Right renal pelvis (tissue), 4 donors: ENCODE data around the gene MAN1B1. TPM values are rescaled to one million over a fixed set of nuclear protein-coding genes. Genes with fewer than 3 reads are reported as not detected.

Source experiments
- DNase-seq, 4 donors: peaks; one replicate each; pipeline ENCODE4 v3.0.0-alpha.2; 2013; ENCODE audit warnings: low read depth in 4 of 4, low spot score in 3 of 4, missing footprints in 1 of 4
- polyA plus RNA-seq, 4 donors: library from polyadenylated mRNA; unstranded; fragments of 120-200 nt; gene quantifications; one replicate each; pipeline ENCODE4 v1.2.1, GENCODE V29; 2013; ENCODE audit not compliant: insufficient read length in 4 of 4

MAN1B1 gene
- polyA plus RNA-seq, 4 donors: 46.4 to 62.2 (median 53.4) TPM

DNA sequence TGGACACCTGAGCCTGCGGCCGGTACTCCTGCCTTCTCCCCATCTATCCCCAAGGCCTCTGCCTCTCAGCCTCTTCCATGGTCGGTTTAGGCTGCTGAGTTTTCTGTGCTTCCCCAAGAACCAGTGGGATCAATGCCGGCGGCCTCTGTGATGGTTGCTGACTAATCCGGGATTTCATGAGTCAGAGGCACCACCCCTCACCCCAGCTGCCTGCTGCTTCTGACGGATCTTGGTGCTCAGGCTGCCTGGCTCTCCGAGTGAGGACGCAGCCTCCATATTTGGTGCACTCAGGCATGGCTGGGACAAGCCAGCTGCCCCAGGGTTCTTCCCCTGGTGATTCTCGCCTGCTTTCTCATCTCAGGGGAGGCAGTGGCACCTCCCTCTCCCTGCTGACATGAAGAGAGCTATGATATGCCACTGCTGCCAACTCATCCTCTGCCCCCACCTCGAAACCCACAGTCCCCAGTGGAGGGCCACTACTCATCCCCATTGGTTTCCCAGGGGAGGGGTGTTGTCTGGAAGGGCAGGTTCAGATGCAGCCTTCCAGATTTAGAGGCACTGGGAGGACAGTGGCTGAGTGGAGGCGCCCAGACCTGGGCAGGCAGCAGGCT lies 3.3 kb upstream of the MAN1B1 start:
- no peak for DNase-seq

DNA sequence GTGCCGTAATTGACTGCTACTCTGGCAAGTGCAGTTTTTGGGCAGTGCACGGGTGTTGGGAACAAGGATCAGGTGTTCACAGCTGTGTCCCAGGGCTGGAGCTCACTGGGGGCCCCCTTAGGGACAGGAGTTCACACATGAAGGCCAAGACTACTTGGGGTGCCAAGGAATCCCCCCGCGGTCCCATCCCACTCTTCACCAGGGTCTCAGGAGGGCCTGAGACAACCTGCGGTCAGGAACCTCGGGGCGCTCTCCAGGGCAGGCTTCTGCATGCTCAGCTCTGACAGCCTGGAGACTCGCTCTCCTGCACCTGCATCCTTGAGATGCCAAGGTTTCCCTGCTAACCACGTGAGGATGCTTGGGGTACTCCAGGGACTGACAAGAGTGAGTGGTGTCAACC lies 2.3 kb upstream of the MAN1B1 start:
- no peak for DNase-seq

DNA sequence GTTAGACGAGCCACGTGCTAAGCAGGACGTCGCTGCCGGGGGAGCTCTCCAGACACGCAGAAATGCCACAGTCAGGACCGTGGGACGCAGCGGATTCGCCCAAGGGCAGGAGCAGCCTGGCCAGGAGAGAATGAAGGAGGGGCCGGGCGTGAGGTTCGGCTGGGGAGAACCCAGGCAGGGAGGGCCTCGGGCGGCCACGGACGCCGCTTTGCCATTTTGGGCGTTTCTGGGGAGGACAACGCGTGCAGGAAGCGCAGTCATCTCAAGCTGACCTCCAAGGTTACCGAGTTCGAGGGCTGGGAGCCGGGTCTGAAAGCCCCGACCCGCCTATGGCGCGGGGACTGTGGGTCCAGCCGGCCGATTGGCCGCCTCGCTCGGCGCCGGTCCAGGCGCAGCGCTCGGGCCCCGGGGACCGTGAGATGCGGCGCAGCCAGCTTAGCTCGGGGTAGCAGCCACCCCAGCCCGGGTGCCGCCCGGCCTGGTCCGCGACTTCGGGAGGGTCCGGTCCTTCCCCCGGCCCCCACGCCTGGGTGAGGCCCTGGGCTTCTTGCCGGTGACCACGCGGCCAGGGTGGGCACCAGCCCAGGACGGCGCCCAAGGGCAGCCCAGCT lies 760 bp upstream of the MAN1B1 start:
- no peak for DNase-seq

DNA sequence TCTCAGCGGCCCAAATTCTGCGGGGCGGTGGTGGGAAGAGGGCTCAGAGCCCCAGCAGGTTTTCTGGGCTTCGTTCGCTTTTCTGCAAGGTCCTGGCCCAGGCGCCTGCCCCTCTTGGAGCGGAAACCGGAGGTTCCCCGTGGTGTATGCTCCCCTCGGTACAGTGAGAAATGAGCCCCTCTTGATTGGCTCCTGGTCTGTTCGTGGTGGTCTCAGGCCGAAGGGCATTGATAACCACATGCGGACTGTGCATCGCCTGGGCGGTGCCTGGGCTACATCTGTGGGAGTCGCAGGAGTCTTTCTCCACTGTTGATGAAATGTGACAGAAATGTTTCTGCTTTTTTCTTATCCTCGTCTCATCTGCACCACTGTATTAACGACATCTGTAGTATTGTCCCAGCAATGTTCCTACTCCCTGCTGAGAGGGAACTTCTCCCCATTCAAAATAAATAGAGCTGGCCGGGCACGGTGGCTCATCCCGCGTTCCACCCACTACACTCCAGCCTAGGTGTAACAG lies 682 bp downstream of the MAN1B1 start:
- DNase-seq: no peak

DNA sequence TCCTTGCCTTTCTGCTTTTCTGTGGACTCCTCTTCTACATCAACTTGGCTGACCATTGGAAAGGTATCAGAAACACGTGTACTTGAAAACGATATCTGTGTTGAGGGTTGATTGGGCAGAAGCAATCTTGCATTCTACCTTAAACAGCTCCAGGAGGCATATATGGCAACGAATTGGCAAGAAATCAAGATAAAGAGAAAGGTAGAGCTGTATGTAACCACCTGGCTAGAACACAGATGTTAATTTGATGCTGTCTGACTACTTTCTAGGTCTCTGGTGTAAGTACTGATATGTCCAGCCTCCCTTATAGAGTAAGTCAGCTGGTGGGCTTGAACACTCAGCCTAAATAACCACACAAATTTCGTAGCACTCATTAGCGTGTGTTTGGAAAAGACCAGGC lies 1.3 kb downstream of the MAN1B1 start:
- DNase-seq: no peak

DNA sequence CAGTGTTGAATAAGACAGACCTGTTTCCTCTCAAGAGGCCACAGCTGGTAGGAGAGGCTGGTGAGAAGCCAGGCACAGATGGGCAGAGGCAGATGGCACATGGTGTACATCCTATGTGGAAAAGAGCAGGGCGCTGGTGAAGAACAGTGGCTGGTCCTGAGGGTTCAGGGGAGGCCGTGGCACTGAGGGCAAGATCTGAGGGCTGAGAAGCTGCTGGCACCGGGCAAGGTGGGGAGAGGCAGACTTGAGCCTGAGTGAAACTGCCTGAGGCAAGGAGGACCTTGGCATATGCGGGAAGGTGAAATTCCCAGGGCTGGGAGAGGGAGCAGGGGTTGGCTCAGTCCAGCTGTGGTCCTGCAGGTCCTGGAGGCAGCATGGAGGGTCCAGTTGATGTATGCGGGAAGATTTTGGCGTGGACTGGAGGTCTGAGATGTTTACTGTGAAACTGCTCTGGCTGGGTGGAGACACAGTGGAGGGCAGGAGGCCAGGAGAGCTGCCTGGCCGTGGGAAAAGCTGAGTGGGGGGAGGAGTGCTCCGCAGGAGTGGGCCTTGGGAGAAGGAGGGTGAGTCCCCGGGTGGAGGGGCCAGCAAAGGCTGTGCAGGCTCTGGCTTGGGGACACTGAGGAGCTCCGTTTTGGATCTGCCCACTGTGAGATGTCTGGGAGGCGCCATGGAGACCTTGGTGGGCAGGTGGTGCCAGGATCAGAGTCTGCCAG lies 2.6 kb downstream of the MAN1B1 start:
- DNase-seq: no peak

DNA sequence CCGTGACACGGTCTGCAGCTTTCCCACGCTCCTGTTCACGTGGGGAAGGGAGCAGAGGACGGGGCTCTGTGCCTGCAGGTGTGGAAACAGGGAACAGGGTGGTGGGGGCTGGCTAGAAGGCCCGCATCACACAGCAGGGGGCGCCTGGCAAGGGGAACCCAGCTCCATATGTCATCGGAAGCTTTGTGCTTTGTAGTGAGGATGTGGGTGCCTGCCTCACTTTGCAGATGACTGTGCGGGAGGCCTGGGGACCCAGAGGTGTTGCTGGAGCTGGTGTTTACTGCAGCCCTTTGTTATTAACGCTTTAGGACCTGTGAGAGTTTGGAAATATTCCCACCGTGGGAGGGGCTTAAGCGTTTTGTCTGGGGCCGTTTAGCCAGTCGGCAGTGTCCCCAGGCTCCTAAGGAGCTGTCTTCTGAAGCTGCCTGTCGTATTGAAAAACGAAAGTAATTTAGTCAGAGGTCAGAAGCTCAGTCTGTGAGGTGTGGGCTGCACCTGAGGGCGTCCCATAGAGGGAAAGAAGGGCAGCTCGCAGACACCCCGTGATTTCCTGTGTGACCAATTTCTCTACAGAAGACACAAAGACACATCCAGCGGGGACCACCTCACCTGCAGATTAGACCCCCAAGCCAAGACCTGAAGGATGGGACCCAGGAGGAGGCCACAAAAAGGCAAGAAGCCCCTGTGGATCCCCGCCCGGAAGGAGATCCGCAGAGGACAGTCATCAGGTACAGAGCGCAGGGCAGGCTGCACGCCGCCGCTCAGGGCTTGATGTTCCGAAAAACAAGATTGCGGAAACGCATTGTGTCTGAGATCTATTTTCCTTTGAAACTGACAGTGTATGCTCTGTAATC lies 9.1 kb downstream of the MAN1B1 start:
- no peak for DNase-seq

DNA sequence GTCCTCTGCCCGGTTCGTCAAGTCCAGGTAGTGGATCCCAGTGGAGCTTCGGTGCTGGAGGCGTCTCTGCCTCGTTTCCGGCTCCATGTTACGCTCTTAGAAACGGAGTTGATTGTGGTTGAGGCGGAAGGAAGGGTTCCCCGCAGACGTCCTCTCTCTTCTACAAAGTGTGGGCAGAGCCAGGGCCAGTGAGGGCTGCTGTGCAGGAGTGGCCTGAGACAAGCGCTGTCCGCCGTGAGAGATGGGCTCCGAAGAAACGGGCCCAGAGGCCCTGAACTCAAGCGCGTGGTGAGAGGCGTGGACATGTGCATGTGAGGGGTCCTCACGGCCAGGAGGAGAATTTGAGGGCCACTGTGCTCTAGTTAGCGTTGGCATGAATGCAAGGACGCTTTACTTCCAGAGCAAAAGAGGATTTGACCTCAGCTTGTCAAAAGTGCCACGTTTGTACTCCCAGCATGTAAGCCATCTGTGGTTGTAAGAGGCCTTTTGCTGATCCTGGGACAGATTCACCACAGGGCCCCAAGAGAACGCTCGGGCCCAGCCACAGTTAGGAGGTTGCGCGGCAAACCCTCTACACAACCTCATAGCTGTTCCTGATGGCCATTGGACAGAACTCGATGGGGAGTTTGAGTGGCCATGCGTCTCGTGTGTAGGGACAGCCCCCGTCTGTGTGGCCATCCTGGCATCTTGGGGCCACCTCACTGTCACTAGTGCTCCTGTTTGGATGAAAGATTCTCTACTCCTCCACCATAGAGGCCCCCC lies 10.2 kb downstream of the MAN1B1 start:
- DNase-seq: no peak

DNA sequence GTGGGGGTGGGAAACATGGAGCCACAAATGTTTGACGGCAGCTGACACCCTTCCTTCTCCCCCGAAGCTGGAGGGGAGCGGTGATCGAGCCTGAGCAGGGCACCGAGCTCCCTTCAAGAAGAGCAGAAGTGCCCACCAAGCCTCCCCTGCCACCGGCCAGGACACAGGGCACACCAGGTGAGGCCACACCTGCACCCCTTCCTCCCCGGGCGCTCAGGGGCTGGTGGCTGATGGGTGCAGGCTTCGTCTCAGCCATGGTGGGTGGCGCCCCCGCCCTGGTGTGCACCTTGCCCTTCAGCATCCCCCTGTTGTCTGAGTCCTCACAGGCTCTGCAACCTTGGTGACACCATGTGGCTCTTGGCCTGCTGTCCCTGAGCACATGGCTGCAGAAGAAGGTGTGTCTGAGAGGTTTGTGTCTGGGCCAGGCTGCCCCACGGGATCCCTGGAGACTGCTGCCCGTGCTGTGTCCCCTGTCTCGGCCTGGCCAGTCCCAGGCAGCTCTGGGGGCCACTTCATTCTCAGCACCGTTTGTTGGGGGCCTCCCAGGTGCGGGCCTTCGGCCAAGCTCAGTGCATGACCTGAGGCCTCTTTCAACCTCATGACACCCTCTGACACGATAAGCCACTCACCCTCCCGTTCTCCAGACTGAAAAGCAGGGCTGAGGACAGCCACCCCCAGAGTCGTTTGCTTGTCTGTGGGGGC lies 11.1 kb downstream of the MAN1B1 start:
- no peak for DNase-seq

DNA sequence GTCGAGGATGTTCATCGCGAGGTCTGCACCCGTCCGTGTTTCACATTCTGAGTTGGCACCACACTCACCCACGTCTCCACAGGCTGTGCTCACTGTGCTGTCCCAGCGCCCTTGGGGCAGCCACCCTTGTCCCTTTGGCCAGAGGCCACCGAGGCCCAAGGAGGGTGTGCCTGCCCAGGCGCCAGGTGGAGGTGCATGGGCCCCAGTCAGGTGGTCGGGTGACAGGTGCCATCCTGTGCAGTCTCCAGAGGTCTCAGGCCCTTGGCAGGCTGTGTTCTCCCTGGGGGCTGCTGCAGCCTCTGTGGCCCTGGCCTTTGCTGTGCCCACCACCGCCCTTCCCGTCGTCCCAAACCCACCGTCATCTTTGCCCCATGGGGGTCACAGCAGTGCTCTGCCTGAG lies 12.4 kb downstream of the MAN1B1 start:
- no peak for DNase-seq

DNA sequence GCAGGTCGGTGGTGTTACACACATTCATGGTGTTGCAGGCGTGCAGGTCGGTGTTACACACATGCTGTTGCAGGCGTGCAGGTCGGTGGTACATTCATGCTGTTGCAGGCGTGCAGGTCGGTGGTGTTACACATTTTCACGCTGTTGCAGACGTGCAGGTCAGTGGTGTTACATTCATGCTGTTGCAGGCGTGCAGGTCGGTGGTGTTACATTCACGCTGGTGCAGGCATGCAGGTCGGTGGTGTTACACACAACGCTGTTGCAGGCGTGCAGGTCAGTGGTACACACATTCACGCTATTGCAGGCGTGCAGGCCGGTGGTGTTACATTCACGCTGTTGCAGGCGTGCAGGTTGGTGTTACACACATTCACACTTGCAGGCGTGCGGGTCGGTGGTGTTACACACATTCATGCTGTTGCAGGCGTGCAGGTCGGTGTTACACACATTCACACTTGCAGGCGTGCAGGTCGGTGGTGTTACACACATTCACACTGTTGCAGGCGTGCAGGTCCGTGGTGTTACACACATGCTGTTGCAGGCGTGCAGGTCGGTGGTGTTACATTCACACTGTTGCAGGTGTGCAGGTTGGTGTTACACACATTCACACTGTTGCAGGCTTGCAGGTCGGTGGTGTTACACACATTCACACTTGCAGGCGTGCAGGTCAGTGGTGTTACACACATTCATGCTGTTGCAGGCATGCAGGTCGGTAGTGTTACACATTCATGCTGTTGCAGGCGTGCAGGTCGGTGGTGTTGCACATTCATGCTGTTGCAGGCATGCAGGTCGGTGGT lies 16.6 kb downstream of the MAN1B1 start:
- no peak for DNase-seq

DNA sequence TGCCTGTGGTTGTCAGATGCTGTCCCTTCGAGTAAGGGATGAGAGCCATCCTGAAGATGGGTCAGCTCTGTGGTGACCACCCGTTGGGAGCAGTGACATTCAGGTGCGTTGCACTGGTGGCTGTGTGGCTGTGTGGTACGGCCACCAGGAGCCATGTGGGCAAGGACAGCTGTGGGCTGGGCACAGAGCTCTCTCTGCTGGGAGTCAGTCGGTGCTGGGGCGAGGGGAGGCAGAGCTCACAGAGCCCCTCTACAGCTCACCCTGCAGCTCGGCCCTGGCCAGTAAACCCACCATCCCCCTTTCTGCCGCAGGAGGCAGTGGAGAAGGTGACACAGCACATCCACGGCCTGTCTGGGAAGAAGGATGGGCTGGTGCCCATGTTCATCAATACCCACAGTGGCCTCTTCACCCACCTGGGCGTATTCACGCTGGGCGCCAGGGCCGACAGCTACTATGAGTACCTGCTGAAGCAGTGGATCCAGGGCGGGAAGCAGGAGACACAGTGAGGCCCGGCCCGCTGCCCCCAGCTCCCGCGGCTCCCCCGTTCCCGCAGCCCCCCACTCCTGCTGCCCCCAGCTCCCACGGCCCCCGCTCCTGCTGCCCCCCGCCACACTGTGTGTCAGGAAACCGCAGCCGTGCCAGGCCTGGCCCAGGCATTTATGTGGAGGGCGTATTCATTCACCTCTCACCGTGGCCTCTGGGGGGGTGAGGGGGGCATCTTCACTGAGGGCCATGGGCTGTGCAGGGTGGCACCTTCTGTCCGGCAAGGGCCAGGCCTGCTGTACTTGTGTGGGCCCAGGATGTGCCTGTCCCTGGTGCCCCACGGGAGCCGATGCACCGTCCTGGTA lies 19.3 kb downstream of the MAN1B1 start:
- DNase-seq: no peak

DNA sequence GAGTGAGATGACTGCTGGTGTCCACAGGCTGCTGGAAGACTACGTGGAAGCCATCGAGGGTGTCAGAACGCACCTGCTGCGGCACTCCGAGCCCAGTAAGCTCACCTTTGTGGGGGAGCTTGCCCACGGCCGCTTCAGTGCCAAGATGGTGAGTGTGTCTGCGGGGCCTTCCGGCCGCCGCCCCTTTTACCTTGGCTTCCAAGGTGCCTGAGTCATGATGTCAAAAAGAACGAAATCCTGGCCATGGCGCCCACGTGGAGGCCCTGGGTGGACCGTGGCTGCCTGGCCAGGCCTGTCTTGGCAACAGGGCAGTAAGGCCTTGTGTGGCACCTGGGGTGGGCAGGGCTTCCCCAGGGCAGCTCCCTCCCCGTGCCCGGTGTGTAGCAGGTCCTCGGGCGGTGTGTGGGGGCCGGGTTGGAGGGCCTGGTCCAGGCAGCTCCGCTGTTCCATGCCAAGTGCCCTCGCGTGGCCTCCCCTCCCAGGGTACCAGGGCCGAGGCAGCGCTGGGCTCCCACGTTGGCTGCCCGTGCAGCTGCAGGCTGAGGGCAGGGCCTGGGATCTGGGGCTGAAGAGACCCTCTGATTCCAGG lies 20.0 kb downstream of the MAN1B1 start:
- DNase-seq: no peak

DNA sequence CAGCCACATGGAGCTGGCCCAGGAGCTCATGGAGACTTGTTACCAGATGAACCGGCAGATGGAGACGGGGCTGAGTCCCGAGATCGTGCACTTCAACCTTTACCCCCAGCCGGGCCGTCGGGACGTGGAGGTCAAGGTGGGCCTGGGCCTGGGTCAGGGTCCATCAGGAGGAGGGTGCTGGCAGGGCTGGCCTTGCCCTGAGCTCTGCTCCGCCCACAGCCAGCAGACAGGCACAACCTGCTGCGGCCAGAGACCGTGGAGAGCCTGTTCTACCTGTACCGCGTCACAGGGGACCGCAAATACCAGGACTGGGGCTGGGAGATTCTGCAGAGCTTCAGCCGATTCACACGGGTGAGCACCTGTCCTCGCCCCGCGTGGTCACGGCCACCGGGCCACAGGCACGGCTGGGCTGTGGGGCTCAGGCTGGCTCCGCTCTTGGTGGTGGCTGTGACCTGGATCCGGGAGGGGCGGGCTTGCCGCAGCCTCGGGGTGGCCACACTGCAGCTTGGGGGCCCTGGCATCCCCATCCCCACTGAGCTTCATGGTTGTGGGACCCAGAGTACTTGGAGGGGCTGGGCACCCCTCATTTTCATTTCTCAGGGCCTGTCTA lies 20.6 kb downstream of the MAN1B1 start:
- DNase-seq: no peak

DNA sequence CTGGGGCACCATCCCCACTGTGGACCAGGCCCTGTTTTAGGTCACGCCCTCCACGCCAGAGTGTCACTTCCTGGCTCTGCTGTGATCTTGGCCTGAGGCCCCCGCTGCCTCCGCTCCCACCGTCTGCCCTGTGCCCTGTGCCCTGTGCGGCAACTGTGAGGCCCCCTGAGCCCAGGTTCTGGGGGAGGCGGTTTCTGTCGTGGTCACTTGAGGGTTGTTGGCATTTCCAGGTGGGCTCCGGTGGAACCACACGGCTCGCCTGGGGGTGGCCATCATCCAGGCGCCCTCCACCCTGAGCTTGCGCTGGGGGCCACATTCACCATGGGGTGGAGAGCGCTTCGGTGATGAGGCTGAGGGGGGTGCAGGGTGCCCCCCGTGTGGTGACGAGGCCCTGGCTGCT lies 21.2 kb downstream of the MAN1B1 start:
- no peak for DNase-seq

DNA sequence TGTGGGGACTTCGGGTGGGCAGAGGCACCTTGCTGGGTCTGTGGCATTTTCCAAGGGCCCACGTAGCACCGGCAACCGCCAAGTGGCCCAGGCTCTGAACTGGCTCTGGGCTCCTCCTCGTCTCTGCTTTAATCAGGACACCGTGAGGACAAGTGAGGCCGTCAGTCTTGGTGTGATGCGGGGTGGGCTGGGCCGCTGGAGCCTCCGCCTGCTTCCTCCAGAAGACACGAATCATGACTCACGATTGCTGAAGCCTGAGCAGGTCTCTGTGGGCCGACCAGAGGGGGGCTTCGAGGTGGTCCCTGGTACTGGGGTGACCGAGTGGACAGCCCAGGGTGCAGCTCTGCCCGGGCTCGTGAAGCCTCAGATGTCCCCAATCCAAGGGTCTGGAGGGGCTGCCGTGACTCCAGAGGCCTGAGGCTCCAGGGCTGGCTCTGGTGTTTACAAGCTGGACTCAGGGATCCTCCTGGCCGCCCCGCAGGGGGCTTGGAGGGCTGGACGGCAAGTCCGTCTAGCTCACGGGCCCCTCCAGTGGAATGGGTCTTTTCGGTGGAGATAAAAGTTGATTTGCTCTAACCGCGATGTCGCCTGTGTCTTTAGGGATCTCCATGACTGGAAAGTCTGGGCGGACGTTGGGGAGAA lies 21.9 kb downstream of the MAN1B1 start:
- no peak for DNase-seq
